Measurements from ENCODE around the gene ABHD14A.
A peak's percentile ranks its signal among the peaks of the same experiment; 100 is the strongest.
"Not testable (repeated sequence)": the region's sequence is repeated elsewhere in the genome, so short reads cannot be mapped to it uniquely, and the experiment has no call there.

Gene ABHD14A

GRCh38 chr3:51975852-51976549, 1.1 kb downstream of the ABHD14A start:
- peak; percentile 60 for DNase-seq

GRCh38 chr3:51977446-51978142, 2.7 kb downstream of the ABHD14A start:
- DNase-seq, result no peak

- DNase-seq, result no peak
Observed at GRCh38 chr3:51978143-51978502, 3.3 kb downstream of the ABHD14A start.

GRCh38 chr3:51980253-51980652, 5.4 kb downstream of the ABHD14A start:
- no peak for DNase-seq

GRCh38 chr3:51982352-51982837, 7.5 kb downstream of the ABHD14A start:
- no peak for DNase-seq

GRCh38 chr3:51982838-51983577, 8.1 kb downstream of the ABHD14A start, which contains the start of gene ACY1:
TSS of gene ACY1 (plus strand) at chr3:51983535. CDS start at chr3:51984065, 530 bp downstream.
- DNase-seq, result peak; percentile 78

GRCh38 chr3:51983578-51984268, 8.9 kb downstream of the ABHD14A start:
- no peak for DNase-seq

- no peak for DNase-seq
Observed at GRCh38 chr3:51984269-51984647, 9.4 kb downstream of the ABHD14A start.

GRCh38 chr3:51985063-51985462, 10.2 kb downstream of the ABHD14A start:
- no peak for DNase-seq

- DNase-seq, result no peak
Observed at GRCh38 chr3:51986010-51986947, 11.4 kb downstream of the ABHD14A start.

- DNase-seq, result no peak
Observed at GRCh38 chr3:51987568-51987967, 12.7 kb downstream of the ABHD14A start.

GRCh38 chr3:51988286-51989146, 13.7 kb downstream of the ABHD14A start:
- no peak for DNase-seq

- DNase-seq, result not testable (repeated sequence)
Observed at GRCh38 chr3:51990501-51990971, 15.7 kb downstream of the ABHD14A start.

- DNase-seq, result no peak
Observed at GRCh38 chr3:51992017-51992682, 17.3 kb downstream of the ABHD14A start.

GRCh38 chr3:51993657-51994056, 18.8 kb downstream of the ABHD14A start:
- DNase-seq, result not testable (repeated sequence)

- no peak for DNase-seq
Observed at GRCh38 chr3:51994530-51994929, 19.7 kb downstream of the ABHD14A start.

GRCh38 chr3:51995346-51996163, 20.7 kb downstream of the ABHD14A start, which contains the start of gene RPL29:
TSS of gene RPL29 (minus strand) at chr3:51995895. CDS start at chr3:51995461, 434 bp downstream.
- DNase-seq, result peak; percentile 95

GRCh38 chr3:51997172-51997571, 22.3 kb downstream of the ABHD14A start:
- DNase-seq, result no peak

Measured in fibroblast of skin of right quadriceps (primary cell).